ENCODE data around the gene AUTS2. TPM values are rescaled to one million over a fixed set of nuclear protein-coding genes. Genes with fewer than 3 reads are reported as not detected.

AUTS2 gene
- total RNA-seq, 6 donors from 2014 or later: 38.9 to 151 (median 55.8) TPM

GRCh38 chr7:70082099-70082611 lies 483.9 kb downstream of the AUTS2 start:
- ATAC-seq (ENCODE audit: low FRiP score in 2 of 2): peak in 1 of 2 donors; percentile 19
- no peaks in the 10 kb centered on the region for H3K27me3 ChIP-seq
- H3K27ac ChIP-seq: no peak overlapping the region
- 81 to 86% methylated on average over 5 of the region's 5 CpGs for WGBS, 2 donors
- H3K4me1 ChIP-seq: no peaks in the 10 kb centered on the region
- no peak for DNase-seq
- TF ChIP-seq POLR2A (IDR thresholded peaks at IDR 0.05) (no peak), CTCF (IDR thresholded peaks at IDR 0.05) (no peak), POLR2AphosphoS5 (IDR thresholded peaks at IDR 0.05) (no peak), EP300 (IDR thresholded peaks at IDR 0.05) (no peak)
- no peak overlapping the region for H3K4me3 ChIP-seq
- H3K36me3 ChIP-seq: no peaks in the 10 kb centered on the region
- peaks cover 0 to 9% (median 8%) of the 10 kb centered on the region in 4 donors for H3K9me3 ChIP-seq

GRCh38 chr7:70091362-70091761 lies 493.1 kb downstream of the AUTS2 start:
- peaks cover 0 to 7% (median 4%) of the 10 kb centered on the region in 4 donors for H3K9me3 ChIP-seq
- DNase-seq: no peak
- no peaks in the 10 kb centered on the region for H3K4me1 ChIP-seq
- H3K36me3 ChIP-seq: no peaks in the 10 kb centered on the region
- ATAC-seq (ENCODE audit: low FRiP score in 2 of 2): no peak
- no peak overlapping the region for H3K4me3 ChIP-seq
- H3K27me3 ChIP-seq: no peaks in the 10 kb centered on the region
- WGBS, 2 donors: 92 to 97% methylated on average over 2 of the region's 2 CpGs
- TF ChIP-seq POLR2A (IDR thresholded peaks at IDR 0.05) (no peak), EP300 (IDR thresholded peaks at IDR 0.05) (no peak)
- H3K27ac ChIP-seq: no peak overlapping the region

- ATAC-seq (ENCODE audit: low FRiP score in 2 of 2): peak in 1 of 2 donors; percentile 81
- no peak for TF ChIP-seq POLR2AphosphoS5 (IDR thresholded peaks at IDR 0.05)
- TF ChIP-seq EP300 (IDR thresholded peaks at IDR 0.05): no peak
- no peak for TF ChIP-seq POLR2A (IDR thresholded peaks at IDR 0.05)
- no peak for TF ChIP-seq CTCF (IDR thresholded peaks at IDR 0.05)
- Histone ChIP-seq H3K27me3 (no peaks in the 10 kb centered on the region), H3K4me1 (no peaks in the 10 kb centered on the region), H3K27ac (no peak overlapping the region), H3K9me3 (no peaks in the 10 kb centered on the region), H3K36me3 (no peaks in the 10 kb centered on the region), H3K4me3 (no peak overlapping the region)
- 69 to 75% methylated on average over 12 of the region's 12 CpGs for WGBS, 2 donors
- DNase-seq: no peak
Observed at GRCh38 chr7:70092314-70093204, 494.3 kb downstream of the AUTS2 start.

- ATAC-seq (ENCODE audit: low FRiP score in 2 of 2) (no peak), DNase-seq (no peak)
- no peaks in the 10 kb centered on the region for H3K27me3 ChIP-seq
- H3K4me3 ChIP-seq: no peak overlapping the region
- no peaks in the 10 kb centered on the region for H3K36me3 ChIP-seq
- WGBS, 2 donors: 76 to 79% methylated on average over 4 of the region's 4 CpGs
- peaks cover 0 to 4% (median 0%) of the 10 kb centered on the region in 4 donors for H3K4me1 ChIP-seq
- no peak overlapping the region for H3K27ac ChIP-seq
- TF ChIP-seq POLR2AphosphoS5 (IDR thresholded peaks at IDR 0.05): no peak
- no peak for TF ChIP-seq EP300 (IDR thresholded peaks at IDR 0.05)
- no peak for TF ChIP-seq POLR2A (IDR thresholded peaks at IDR 0.05)
- TF ChIP-seq CTCF (IDR thresholded peaks at IDR 0.05): no peak
- no peaks in the 10 kb centered on the region for H3K9me3 ChIP-seq
Observed at GRCh38 chr7:70093205-70093904, 495.1 kb downstream of the AUTS2 start.

- DNase-seq (no peak), ATAC-seq (ENCODE audit: low FRiP score in 2 of 2) (no peak)
- H3K36me3 ChIP-seq: no peaks in the 10 kb centered on the region
- peaks cover 0 to 5% (median 0%) of the 10 kb centered on the region in 4 donors for H3K4me1 ChIP-seq
- no peak overlapping the region for H3K27ac ChIP-seq
- H3K27me3 ChIP-seq: no peaks in the 10 kb centered on the region
- H3K9me3 ChIP-seq: no peaks in the 10 kb centered on the region
- 85 to 89% methylated on average over 3 of the region's 3 CpGs for WGBS, 2 donors
- TF ChIP-seq CTCF (IDR thresholded peaks at IDR 0.05) (no peak), EP300 (IDR thresholded peaks at IDR 0.05) (no peak), POLR2A (IDR thresholded peaks at IDR 0.05) (no peak), POLR2AphosphoS5 (IDR thresholded peaks at IDR 0.05) (no peak)
- H3K4me3 ChIP-seq: no peak overlapping the region
Observed at GRCh38 chr7:70094831-70095230, 496.6 kb downstream of the AUTS2 start.
